Heart right ventricle (tissue), 16 donors: ENCODE data around the gene SECTM1. TPM values are rescaled to one million over a fixed set of nuclear protein-coding genes. Genes with fewer than 3 reads are reported as not detected.
A peak's percentile ranks its signal among the peaks of the same experiment; 100 is the strongest.

Source experiments
- ATAC-seq, 8 donors: fragments of 200-7000 bp; cut with Tn5 transposase; one replicate each; pipeline ENCODE4 v1.9.1; 2020; ENCODE audit warnings: mild to moderate bottlenecking in 8 of 8, moderate library complexity in 8 of 8, moderate number of reproducible peaks in 1 of 8
- DNase-seq, 2 donors: peaks; one replicate each; pipeline ENCODE4 v3.0.0-alpha.2; 2020
- H3K27ac ChIP-seq, 10 donors: fragments of 200-600 bp; sonication (generic) in 2 of 10; one replicate each; pipeline versions ENCODE4 v1.5.0 to v1.8.0; 2020 to 2022; ENCODE audit warnings: mild to moderate bottlenecking in 3 of 10
- H3K27me3 ChIP-seq, 7 donors: fragments of 200-600 bp; one replicate each; pipeline ENCODE4 v1.8.0; 2021 to 2022; ENCODE audit warnings: mild to moderate bottlenecking in 2 of 7
- H3K36me3 ChIP-seq, 9 donors: fragments of 200-600 bp; sonication (generic) in 1 of 9; one replicate each; pipeline versions ENCODE4 v1.5.0 to v1.8.0; 2020 to 2022; ENCODE audit warnings: mild to moderate bottlenecking in 2 of 9
- H3K4me1 ChIP-seq, 9 donors: fragments of 200-600 bp; sonication (generic) in 1 of 9; one replicate each; pipeline versions ENCODE4 v1.5.0 to v1.8.0; 2020 to 2022; ENCODE audit warnings: mild to moderate bottlenecking in 4 of 9
- H3K4me3 ChIP-seq, 10 donors: fragments of 200-600 bp; sonication (generic) in 2 of 10; one replicate each; pipeline versions ENCODE4 v1.5.0 to v1.8.0; 2020 to 2022; ENCODE audit warnings: mild to moderate bottlenecking in 7 of 10, moderate library complexity in 2 of 10
- H3K9me3 ChIP-seq, 11 donors: fragments of 200-600 bp in 10 of 11; sonication (generic) in 2 of 11; one replicate each; pipeline versions ENCODE4 v1.5.0 to v1.8.0; 2013 to 2022; ENCODE audit warnings: mild to moderate bottlenecking in 2 of 11, control low read depth in 1 of 11, moderate library complexity in 1 of 11
- WGBS, 2 donors: extraction: QIAGEN DNeasy Blood & Tissue Kit; methylation state at CpG; one replicate each; pipeline ENCODE4 v1.1.7; 2013; ENCODE audit warnings: inconsistent platforms in 1 of 2; 5-methylcytosine and 5-hydroxymethylcytosine counted together
- intact Hi-C, 10 donors: fragments of 100-400 bp; cut with DNase I; formaldehyde crosslinking; loops; one replicate each; pipeline versions ENCODE4 v1.11.1 to v1.14.2; 2022
- polyA plus RNA-seq, 2 donors: library from polyadenylated mRNA; stranded (reverse); fragments of 200-250 nt; gene quantifications; one replicate each; pipeline ENCODE4 v1.2.3, GENCODE V29; 2013
- total RNA-seq, 10 donors: library from RNA; stranded (reverse); fragmentation: NEBNext Ultra II Directional in 3 of 10; extraction: Animal tissue kit (Norgen Biotek cat#: 25700) in 3 of 10; gene quantifications; one replicate each; pipeline versions ENCODE4 v1.2.1 to v1.2.4, GENCODE V29; 2021 to 2023
- TF ChIP-seq, protein P1 (sequence below), 9 donors: fragments of 200-600 bp; sonication (generic) in 2 of 9; IDR thresholded peaks; one replicate each; pipeline versions ENCODE4 v1.5.0 to v1.8.0; 2021 to 2022; ENCODE audit warnings: antibody characterized with exemption in 9 of 9, mild to moderate bottlenecking in 5 of 9, moderate library complexity in 1 of 9
- donor health status: Arrhythmogenic right ventricular cardiomyopathy.
- donor health status: ischemic (EF 13 %, LVEDD 7.1; RV severe dilation, severe dysfunction).
- donor health status: healthy with polysubstance abuse.
- donor health status: DM: no; HTN: yes; CAD: no.
- donor health status: DM: no; HTN: no; CAD: no.
- donor health status: ischemic (EF 25% LVEDD 6.9; RV normal size, moderate dysfunction).
- donor health status: ischemic (EF 25% LVEDD 5.7; RV mildly dilated, moderate dysfunction).
- donor health status: healthy.
- donor health status: DM: yes; HTN: yes; CAD: no.
- donor health status: Ischemic cardiomyopathy.
- donor health status: ischemic (EF 35%, LVEDD 5.7; RV mildly dilated, moderate dysfunction).
- donor health status: nonischemic (EF 11% LVEDD 7.7; RV severe dilation, severe dysfunction).
- donor health status: DM: yes; HTN: yes; CAD: no.
- donor health status: PGD.
- donor health status: ischemic (EF 29% LVEDD 5.4; RV normal size, mild dysfunction).
- donor health status: nonischemic (EF 23%, LVEDD 6.1; RV moderate dilation, normal function).

The SECTM1 gene
- total and polyA plus RNA-seq, 12 donors, result 1.7 to 29.9 (median 3.6) TPM

DNA sequence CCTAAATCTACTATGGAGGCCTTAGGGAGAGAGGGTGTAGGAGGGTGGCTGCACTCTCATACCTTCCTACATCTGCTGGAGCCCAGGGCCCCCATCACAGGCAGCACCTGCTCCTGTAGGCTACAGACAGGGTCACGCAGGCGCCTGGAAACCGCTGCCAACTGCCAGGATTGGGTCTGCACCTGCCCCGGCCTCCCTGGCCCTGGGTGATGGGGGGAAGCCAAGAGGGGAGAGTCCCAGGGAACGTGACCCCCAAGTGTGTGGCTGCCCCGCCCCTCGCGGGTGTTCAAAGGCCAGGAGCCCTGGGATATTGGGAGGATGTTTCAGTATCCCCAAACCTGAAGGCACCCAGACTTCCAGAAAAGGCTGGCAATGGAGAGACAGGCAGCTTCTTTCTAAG is 19.9 kb upstream of the SECTM1 start:
- 87 to 88% methylated on average over 8 of the region's 8 CpGs for WGBS, 2 donors
- ATAC-seq, result no peak

DNA sequence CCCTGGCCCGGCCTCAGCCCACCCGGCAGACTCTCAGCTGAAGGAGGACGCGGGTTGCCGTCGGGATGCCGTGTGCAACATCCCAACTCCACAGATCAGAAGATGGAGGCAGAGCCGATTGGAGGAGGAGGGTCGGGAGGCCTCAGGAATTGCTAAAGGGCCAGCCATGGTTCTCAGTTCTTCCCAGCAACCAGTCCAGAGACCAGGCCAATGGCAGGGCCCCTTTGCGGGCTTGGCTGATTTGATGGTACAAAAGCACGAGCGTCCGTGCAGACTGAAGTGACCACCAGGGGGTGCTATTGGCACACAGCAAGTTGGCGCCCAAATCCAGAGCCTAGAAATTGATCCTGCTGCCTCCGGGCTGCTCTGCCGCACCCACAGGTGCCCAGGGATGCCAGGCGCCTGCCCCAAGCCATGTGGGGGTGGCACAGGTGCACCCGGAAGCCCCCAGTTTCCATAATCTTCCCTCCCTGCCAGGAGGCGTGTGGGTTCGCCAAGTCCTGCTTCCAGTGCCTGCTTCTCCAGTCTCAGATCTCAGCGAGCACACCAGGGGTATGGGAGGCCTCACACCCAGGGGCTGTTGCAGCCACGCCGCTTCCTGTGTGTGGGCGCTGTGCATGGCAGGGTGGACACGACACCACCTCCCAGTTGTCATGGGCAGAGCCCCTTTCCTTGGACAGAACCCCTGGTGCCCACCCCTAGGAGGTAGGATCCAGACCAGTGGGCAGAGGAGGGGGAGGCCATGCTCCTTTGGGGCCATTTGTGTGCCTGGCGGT is 18.3 kb upstream of the SECTM1 start:
- DNase-seq (peak; percentile 76 to 86), ATAC-seq (peak; percentile 76 to 90 (median 84))
- 32 to 40% methylated on average over 26 of the region's 26 CpGs for WGBS, 2 donors
- Histone ChIP-seq H3K9me3 (no peaks in the 10 kb centered on the region), H3K27me3 (peaks cover 0 to 26% (median 12%) of the 10 kb centered on the region in 7 donors), H3K27ac (no peak overlapping the region), H3K36me3 (no peaks in the 10 kb centered on the region), H3K4me3 (no peak overlapping the region), H3K4me1 (peaks cover 0 to 22% (median 13%) of the 10 kb centered on the region in 9 donors)
- TF ChIP-seq, protein P1, sequence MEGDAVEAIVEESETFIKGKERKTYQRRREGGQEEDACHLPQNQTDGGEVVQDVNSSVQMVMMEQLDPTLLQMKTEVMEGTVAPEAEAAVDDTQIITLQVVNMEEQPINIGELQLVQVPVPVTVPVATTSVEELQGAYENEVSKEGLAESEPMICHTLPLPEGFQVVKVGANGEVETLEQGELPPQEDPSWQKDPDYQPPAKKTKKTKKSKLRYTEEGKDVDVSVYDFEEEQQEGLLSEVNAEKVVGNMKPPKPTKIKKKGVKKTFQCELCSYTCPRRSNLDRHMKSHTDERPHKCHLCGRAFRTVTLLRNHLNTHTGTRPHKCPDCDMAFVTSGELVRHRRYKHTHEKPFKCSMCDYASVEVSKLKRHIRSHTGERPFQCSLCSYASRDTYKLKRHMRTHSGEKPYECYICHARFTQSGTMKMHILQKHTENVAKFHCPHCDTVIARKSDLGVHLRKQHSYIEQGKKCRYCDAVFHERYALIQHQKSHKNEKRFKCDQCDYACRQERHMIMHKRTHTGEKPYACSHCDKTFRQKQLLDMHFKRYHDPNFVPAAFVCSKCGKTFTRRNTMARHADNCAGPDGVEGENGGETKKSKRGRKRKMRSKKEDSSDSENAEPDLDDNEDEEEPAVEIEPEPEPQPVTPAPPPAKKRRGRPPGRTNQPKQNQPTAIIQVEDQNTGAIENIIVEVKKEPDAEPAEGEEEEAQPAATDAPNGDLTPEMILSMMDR (IDR thresholded peaks at IDR 0.05), result peak; percentile 95 to 99 (median 97)
- intact Hi-C loops, result loop anchor here (1.0 to 10.0 kb wide), 11 partner anchors 60 to 425 kb away; no protein-coding TSS in a partner anchor

More for the DNA sequence above, 19.9 kb upstream of the SECTM1 start:
- Histone ChIP-seq H3K27ac (no peak overlapping the region), H3K9me3 (no peaks in the 10 kb centered on the region), H3K4me1 (peaks cover 0 to 22% (median 13%) of the 10 kb centered on the region in 9 donors), H3K4me3 (no peak overlapping the region), H3K27me3 (peaks cover 5 to 40% (median 23%) of the 10 kb centered on the region in 7 donors), H3K36me3 (no peaks in the 10 kb centered on the region)
- intact Hi-C loops, result loop anchor here in 9 of 10 donors (2.0 to 10.0 kb wide), 10 partner anchors 59 to 424 kb away; no protein-coding TSS in a partner anchor
- TF ChIP-seq, protein P1 (IDR thresholded peaks at IDR 0.05), result no peak
- no peak for DNase-seq

DNA sequence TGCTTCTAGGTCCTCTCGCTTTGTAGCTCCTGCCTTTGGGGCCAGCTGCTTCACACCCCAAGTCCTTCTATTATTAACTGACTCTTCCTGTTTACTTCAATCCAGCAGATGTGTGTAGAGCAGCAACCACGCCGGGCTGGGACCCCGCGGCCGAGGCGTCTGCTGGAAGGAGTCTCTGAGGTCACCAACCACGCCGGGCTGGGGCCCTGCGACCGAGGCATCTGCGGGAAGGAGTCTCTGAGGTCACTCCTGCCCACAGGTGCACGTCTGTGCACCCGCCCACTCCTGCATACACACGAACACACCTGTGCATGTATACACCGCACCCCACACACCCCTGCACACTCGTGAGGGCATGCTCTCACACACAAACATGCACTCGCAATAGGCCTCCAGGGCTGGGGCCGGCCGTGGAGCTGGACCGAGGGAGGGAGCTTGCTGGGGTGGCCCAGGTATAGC is 17.7 kb upstream of the SECTM1 start:
- 61% methylated on average over 21 of the region's 21 CpGs for WGBS, 2 donors
- DNase-seq, result peak in 1 of 2 donors; percentile 13
- TF ChIP-seq, protein P1 (IDR thresholded peaks at IDR 0.05), result no peak

DNA sequence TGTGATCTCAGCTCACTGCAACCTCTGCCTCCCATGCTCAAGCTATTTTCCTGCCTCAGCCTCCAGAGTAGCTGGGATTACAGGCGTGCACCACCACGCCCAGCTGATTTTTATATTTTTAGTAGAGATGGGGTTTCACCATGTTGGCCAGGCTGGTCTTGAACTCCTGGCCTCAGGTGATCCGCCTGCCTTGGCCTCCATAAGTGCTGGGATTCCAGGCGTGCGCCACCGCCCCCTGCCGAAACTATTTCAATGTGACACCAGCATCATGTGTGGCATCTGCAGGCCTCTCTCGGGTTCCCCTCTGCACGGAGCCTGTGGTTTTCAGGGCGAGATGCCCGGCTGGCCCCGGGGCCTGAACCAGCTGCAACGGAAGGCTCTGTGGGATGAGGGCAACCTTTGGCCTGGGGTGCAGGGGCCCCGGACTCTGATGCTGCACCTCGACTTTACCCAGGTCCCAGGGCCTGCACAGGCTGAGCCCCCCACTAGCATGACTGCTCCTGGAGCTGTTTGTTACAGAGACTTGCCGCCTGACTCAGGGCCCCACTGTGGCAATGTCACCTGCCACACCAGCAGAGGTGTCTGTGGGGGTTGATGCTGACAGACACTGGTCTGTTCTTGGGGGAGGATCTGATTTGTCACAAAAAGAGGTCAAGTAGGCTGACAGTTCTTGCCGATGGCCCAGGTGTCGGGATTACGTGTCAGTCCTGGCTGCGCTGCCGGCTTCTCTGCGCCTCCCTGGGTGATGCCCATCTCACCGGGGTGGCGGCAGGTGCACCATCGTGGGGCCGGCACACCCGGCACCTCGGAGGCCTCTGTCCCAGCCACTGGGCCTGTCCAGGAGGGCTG is 16.8 kb upstream of the SECTM1 start:
- peaks cover 0 to 22% (median 13%) of the 10 kb centered on the region in 9 donors for H3K4me1 ChIP-seq
- no peak overlapping the region for H3K27ac ChIP-seq
- intact Hi-C loops, result loop anchor here in 9 of 10 donors (2.0 to 10.0 kb wide), 9 partner anchors 62 to 427 kb away; no protein-coding TSS in a partner anchor
- peaks cover 0 to 14% (median 7%) of the 10 kb centered on the region in 7 donors for H3K27me3 ChIP-seq
- WGBS, 2 donors, result 93 to 95% methylated on average over 28 of the region's 28 CpGs
- H3K9me3 ChIP-seq, result no peaks in the 10 kb centered on the region
- TF ChIP-seq, protein P1 (IDR thresholded peaks at IDR 0.05), result peak in 1 of 9 donors; percentile 16
- H3K36me3 ChIP-seq, result no peaks in the 10 kb centered on the region
- ATAC-seq (peak in 1 of 8 donors; percentile 14), DNase-seq (peak in 1 of 2 donors; percentile 9)
- no peak overlapping the region for H3K4me3 ChIP-seq

More for the DNA sequence above, 17.7 kb upstream of the SECTM1 start:
- H3K36me3 ChIP-seq, result no peaks in the 10 kb centered on the region
- peak in 5 of 8 donors; percentile 3 to 40 (median 21) for ATAC-seq
- intact Hi-C loops, result loop anchor here in 9 of 10 donors (2.0 to 10.0 kb wide), 9 partner anchors 61 to 426 kb away; no protein-coding TSS in a partner anchor
- H3K4me3 ChIP-seq, result no peak overlapping the region
- peaks cover 0 to 23% (median 10%) of the 10 kb centered on the region in 7 donors for H3K27me3 ChIP-seq
- peaks cover 0 to 22% (median 13%) of the 10 kb centered on the region in 9 donors for H3K4me1 ChIP-seq
- no peak overlapping the region for H3K27ac ChIP-seq
- H3K9me3 ChIP-seq, result no peaks in the 10 kb centered on the region
